Endothelial cell of umbilical vein (primary cell): Measurements from ENCODE around the gene ACSM2A.
"Not testable (repeated sequence)": the region's sequence is repeated elsewhere in the genome, so short reads cannot be mapped to it uniquely, and the experiment has no call there.

ENCODE experiments used
- CTCF ChIP-seq, 2 donors: IDR thresholded peaks; 1 replicate in 1 of 2; 2 replicates in 1 of 2; pipeline ENCODE4 v1.5.1; 2011; ENCODE audit warnings: low read length in 2 of 2, mild to moderate bottlenecking in 2 of 2, moderate library complexity in 2 of 2, control low read depth in 1 of 2, inconsistent platforms in 1 of 2, low read depth in 1 of 2; ENCODE audit not compliant: insufficient read depth in 1 of 2; ENCODE audit errors: extremely low read depth in 1 of 2
- EZH2 ChIP-seq: IDR thresholded peaks from 2 replicates; pipeline ENCODE4 v1.6.1; 2012; ENCODE audit warnings: borderline replicate concordance, low read depth, mild to moderate bottlenecking, moderate library complexity, low read length, inconsistent platforms; ENCODE audit not compliant: severe bottlenecking
- GATA2 ChIP-seq: IDR thresholded peaks from 2 replicates; pipeline ENCODE4 v1.7.0; 2011; ENCODE audit warnings: low read depth, mild to moderate bottlenecking, moderate library complexity, mixed read lengths, low read length; ENCODE audit not compliant: insufficient read length, insufficient read depth
- MYC ChIP-seq: IDR thresholded peaks from one replicate; pipeline ENCODE4 v1.6.1; 2011; ENCODE audit warnings: mild to moderate bottlenecking, low read depth, low read length
- POLR2A ChIP-seq: IDR thresholded peaks from 2 replicates; pipeline ENCODE4 v1.6.1; 2012; ENCODE audit warnings: low read depth, mild to moderate bottlenecking, control low read depth, low read length
- POLR2AphosphoS5 ChIP-seq: IDR thresholded peaks from 2 replicates; pipeline ENCODE4 v1.6.1; 2012; ENCODE audit warnings: low read depth, mild to moderate bottlenecking, control low read depth, low read length, moderate library complexity; ENCODE audit not compliant: insufficient read depth
- TF ChIP-seq, protein P1 (sequence below): IDR thresholded peaks from 2 replicates; pipeline ENCODE4 v1.6.1; 2011; ENCODE audit not compliant: insufficient read depth, insufficient read length

DNA sequence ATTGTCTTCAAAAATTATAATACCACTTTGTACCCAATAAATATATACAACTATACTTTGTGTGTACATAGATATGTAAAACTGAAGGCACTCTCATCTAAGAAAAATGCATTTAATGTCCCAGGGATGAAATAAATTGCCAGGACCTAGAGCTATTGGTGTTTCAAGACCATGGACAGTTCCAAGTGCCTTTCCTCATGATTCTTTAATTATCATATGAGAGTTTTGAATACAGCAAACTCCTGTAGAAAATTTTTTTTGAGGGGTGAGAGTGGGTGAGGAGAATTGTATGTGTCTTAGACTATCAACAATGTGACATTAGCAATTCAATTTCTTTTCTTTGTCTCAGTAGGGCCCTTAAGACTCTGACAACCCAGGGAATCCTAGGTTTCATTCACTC is 17.6 kb downstream of the ACSM2A start:
- TF ChIP-seq CTCF (IDR thresholded peaks at IDR 0.05; ENCODE audit: extremely low read depth in 1 of 2, insufficient read depth in 1 of 2, low read depth in 1 of 2, low read length in 2 of 2); MYC; EZH2; POLR2A; POLR2AphosphoS5; GATA2: not testable (repeated sequence)
- TF ChIP-seq, protein P1, sequence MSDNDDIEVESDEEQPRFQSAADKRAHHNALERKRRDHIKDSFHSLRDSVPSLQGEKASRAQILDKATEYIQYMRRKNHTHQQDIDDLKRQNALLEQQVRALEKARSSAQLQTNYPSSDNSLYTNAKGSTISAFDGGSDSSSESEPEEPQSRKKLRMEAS: not testable (repeated sequence)
